Trophoblast cell (in vitro differentiated cells and primary cell): ENCODE measurements around the gene EFR3B.

ENCODE experiments used
- DNase-seq, 2 donors: peaks; one replicate each; pipeline ENCODE4 v3.0.0-alpha.2; 2016
- H2AFZ ChIP-seq: 2 replicates; pipeline ENCODE4 v1.6.1; 2013; ENCODE audit warnings: low read length, moderate library complexity, mild to moderate bottlenecking; ENCODE audit not compliant: insufficient read depth, poor library complexity
- H2AK5ac ChIP-seq: 2 replicates; pipeline ENCODE4 v1.6.1; 2013; ENCODE audit warnings: mild to moderate bottlenecking, low read length
- H2BK120ac ChIP-seq: 2 replicates; pipeline ENCODE4 v1.6.1; 2013; ENCODE audit warnings: low read length, mild to moderate bottlenecking, moderate library complexity; ENCODE audit not compliant: insufficient read depth, poor library complexity
- H2BK12ac ChIP-seq: 2 replicates; pipeline ENCODE4 v1.6.1; 2013; ENCODE audit warnings: mild to moderate bottlenecking, low read length, moderate library complexity
- H2BK5ac ChIP-seq: 2 replicates; pipeline ENCODE4 v1.6.1; 2013; ENCODE audit warnings: low read length, low read depth, moderate library complexity, mild to moderate bottlenecking; ENCODE audit not compliant: poor library complexity
- H3K14ac ChIP-seq: 2 replicates; pipeline ENCODE4 v1.6.1; 2013; ENCODE audit warnings: mild to moderate bottlenecking, low read length
- H3K18ac ChIP-seq: 2 replicates; pipeline ENCODE4 v1.6.1; 2013; ENCODE audit warnings: mild to moderate bottlenecking, low read length
- H3K23ac ChIP-seq: 2 replicates; pipeline ENCODE4 v1.6.1; 2013; ENCODE audit warnings: low read length
- H3K27ac ChIP-seq: 2 replicates; pipeline ENCODE4 v1.5.1; 2013; ENCODE audit warnings: low read depth, mild to moderate bottlenecking, inconsistent platforms, low read length, moderate library complexity
- H3K27me3 ChIP-seq: 2 replicates; pipeline ENCODE4 v1.6.1; 2013; ENCODE audit warnings: inconsistent platforms, mild to moderate bottlenecking, low read length, moderate library complexity; ENCODE audit not compliant: insufficient read depth
- H3K36me3 ChIP-seq, 2 experiments: 1 replicate in 1 of 2; 2 replicates in 1 of 2; pipeline ENCODE4 v1.6.1; 2013; ENCODE audit warnings: low read length in 2 of 2, mild to moderate bottlenecking in 2 of 2, moderate library complexity in 1 of 2; ENCODE audit not compliant: insufficient read depth in 2 of 2, control insufficient read depth in 1 of 2
- H3K4ac ChIP-seq: 2 replicates; pipeline ENCODE4 v1.6.1; 2013; ENCODE audit warnings: low read depth, mild to moderate bottlenecking, low read length, moderate library complexity
- H3K4me1 ChIP-seq, 2 experiments: 1 replicate in 1 of 2; 2 replicates in 1 of 2; pipeline ENCODE4 v1.6.1; 2013; ENCODE audit warnings: low read length in 2 of 2, mild to moderate bottlenecking in 2 of 2, moderate library complexity in 1 of 2; ENCODE audit not compliant: insufficient read depth in 2 of 2, control insufficient read depth in 1 of 2
- H3K4me2 ChIP-seq: 2 replicates; pipeline ENCODE4 v1.6.1; 2013; ENCODE audit warnings: inconsistent platforms, mild to moderate bottlenecking, low read length, moderate library complexity
- H3K4me3 ChIP-seq: 2 replicates; pipeline ENCODE4 v1.5.1; 2013; ENCODE audit warnings: mild to moderate bottlenecking, low read depth, low read length, inconsistent platforms
- H3K79me1 ChIP-seq: one replicate; pipeline ENCODE4 v1.6.1; 2013; ENCODE audit warnings: low read length
- H3K79me2 ChIP-seq: 2 replicates; pipeline ENCODE4 v1.6.1; 2013; ENCODE audit warnings: low read length, mild to moderate bottlenecking; ENCODE audit not compliant: control insufficient read depth, insufficient read depth, poor library complexity
- H3K9ac ChIP-seq: 2 replicates; pipeline ENCODE4 v1.6.1; 2013; ENCODE audit warnings: mild to moderate bottlenecking, low read length
- H3K9me3 ChIP-seq: 2 replicates; pipeline ENCODE4 v1.6.1; 2013; ENCODE audit warnings: low read depth, mild to moderate bottlenecking, control low read depth, inconsistent platforms, low read length; ENCODE audit not compliant: insufficient read depth
- H4K12ac ChIP-seq: 2 replicates; pipeline ENCODE4 v1.6.1; 2013; ENCODE audit warnings: low read depth, mild to moderate bottlenecking, low read length, moderate library complexity
- H4K8ac ChIP-seq: 2 replicates; pipeline ENCODE4 v1.6.1; 2013; ENCODE audit warnings: low read depth, mild to moderate bottlenecking, low read length, moderate library complexity
- H4K91ac ChIP-seq: one replicate; pipeline ENCODE4 v1.6.1; 2013; ENCODE audit warnings: low read depth, mild to moderate bottlenecking, low read length, moderate library complexity
- WGBS: extraction: QIAGEN DNeasy Blood & Tissue Kit; methylation state at CpG from one replicate; pipeline ENCODE4 v1.1.7; 2013; ENCODE audit warnings: missing lambda C conversion rate; ENCODE audit not compliant: insufficient read length, insufficient coverage; ENCODE audit errors: extremely low coverage; 5-methylcytosine and 5-hydroxymethylcytosine counted together

EFR3B gene

DNA sequence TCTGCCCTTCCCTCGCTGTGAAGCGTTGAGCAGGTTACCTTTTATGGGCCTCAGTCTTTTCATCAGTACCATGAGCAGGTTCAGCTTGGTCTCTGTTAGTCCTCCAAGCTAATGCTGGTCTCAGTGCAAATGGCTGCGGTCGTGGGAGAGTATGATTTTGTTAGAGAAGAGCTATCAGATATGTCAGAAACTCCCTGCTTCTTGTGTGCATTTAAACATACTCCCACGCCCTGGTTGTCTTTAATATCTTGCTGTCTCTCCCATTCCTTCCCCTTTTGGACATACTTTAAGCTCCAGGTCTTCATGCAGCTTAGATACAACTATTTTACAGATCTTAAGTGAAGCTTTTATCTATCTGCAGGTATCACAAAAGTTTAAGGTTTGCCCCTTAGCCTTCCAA is 62.9 kb downstream of the EFR3B start:
- Histone ChIP-seq H3K4me2 (no peak overlapping the region), H3K14ac (no peak overlapping the region), H2BK120ac (no peak overlapping the region), H3K79me2 (no peaks in the 10 kb centered on the region), H2BK12ac (no peak overlapping the region), H3K4me3 (no peak overlapping the region), H2AK5ac (no peak overlapping the region), H3K4me1 (no peaks in the 10 kb centered on the region), H3K4ac (no peak overlapping the region), H3K9me3 (no peaks in the 10 kb centered on the region), H2BK5ac (no peak overlapping the region), H4K8ac (no peak overlapping the region), H4K12ac (no peak overlapping the region), H3K18ac (no peak overlapping the region), H3K9ac (no peak overlapping the region), H2AFZ (no peak overlapping the region), H3K79me1 (no peaks in the 10 kb centered on the region), H3K27me3 (no peaks in the 10 kb centered on the region), H3K36me3 (no peaks in the 10 kb centered on the region), H4K91ac (no peak overlapping the region), H3K23ac (no peak overlapping the region), H3K27ac (no peak overlapping the region)
- DNase-seq: peak in 1 of 2 donors; percentile 6
- no CpG with 5 or more reads among the region's 5 CpGs for WGBS

DNA sequence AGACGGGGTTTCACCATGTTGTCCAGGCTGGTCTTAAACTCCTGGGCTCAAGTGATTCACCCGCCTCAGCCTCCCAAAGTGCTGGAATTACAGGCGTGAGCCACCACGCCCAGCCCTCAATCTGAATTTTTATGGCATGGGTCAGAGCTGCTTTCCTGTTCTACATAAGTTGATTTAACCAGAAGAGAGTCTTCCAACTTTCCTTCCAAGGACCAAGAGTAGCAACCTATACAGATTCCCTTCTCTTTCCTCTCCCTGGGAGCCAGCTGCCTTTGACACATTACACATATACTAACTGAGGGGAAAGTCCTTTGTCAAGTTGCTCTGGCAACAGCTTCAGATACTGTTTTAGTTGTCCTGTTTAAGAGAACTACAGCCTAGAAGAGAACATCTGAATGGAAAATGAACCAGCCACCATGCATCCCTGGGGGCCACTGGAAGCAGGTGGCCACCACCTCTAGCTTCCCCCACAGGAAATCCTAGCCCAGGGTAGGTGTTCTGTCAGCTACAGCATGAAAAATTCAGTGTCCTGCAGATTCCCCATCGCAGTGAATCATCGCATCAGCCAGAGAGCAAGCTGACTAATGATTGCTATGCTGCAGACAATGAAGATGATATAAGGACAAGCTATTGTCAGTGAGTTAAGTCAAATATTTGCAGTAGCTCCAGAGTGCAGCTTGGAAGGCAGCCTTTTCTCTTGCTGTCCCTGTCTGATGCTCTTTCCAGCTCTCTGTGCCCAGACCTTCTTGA is 63.6 kb downstream of the EFR3B start:
- WGBS: no CpG with 5 or more reads among the region's 6 CpGs
- Histone ChIP-seq H3K4me2 (no peak overlapping the region), H3K14ac (no peak overlapping the region), H3K4me3 (no peak overlapping the region), H4K8ac (no peak overlapping the region), H2BK120ac (no peak overlapping the region), H2AFZ (no peak overlapping the region), H3K4ac (no peak overlapping the region), H2AK5ac (no peak overlapping the region), H3K9me3 (no peaks in the 10 kb centered on the region), H3K79me2 (no peaks in the 10 kb centered on the region), H3K18ac (no peak overlapping the region), H3K79me1 (no peaks in the 10 kb centered on the region), H3K36me3 (no peaks in the 10 kb centered on the region), H4K12ac (no peak overlapping the region), H2BK12ac (no peak overlapping the region), H3K9ac (no peak overlapping the region), H2BK5ac (no peak overlapping the region), H3K27me3 (no peaks in the 10 kb centered on the region), H3K4me1 (no peaks in the 10 kb centered on the region), H3K27ac (no peak overlapping the region), H4K91ac (no peak overlapping the region), H3K23ac (no peak overlapping the region)
- peak; percentile 77 to 84 for DNase-seq

DNA sequence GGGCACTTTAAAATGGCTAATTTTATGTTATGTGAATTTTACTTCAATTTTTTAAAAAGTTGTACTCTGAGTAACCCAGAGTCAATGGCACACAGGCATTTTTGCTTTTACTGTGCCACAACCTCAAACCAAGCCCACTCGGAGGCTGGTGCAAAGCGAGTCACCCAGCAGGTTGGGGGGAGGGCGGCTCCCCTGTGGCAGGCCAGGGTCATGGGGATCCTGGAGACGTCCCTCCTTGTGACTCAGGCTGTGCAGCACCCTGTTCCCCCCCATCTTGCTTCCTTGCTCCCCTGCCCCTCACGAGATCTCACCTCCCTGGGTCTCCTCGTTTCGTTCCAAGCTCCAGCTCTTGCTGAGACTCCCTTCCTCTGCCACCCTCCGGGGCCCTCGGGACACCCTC is 67.9 kb downstream of the EFR3B start:
- Histone ChIP-seq H3K27ac (no peak overlapping the region), H2AFZ (no peak overlapping the region), H3K9ac (no peak overlapping the region), H4K91ac (no peak overlapping the region), H3K14ac (no peak overlapping the region), H2AK5ac (no peak overlapping the region), H3K4me2 (no peak overlapping the region), H3K4me1 (no peaks in the 10 kb centered on the region), H2BK5ac (no peak overlapping the region), H2BK12ac (no peak overlapping the region), H4K12ac (no peak overlapping the region), H3K18ac (no peak overlapping the region), H3K27me3 (no peaks in the 10 kb centered on the region), H3K79me1 (no peaks in the 10 kb centered on the region), H3K4me3 (no peak overlapping the region), H3K9me3 (no peaks in the 10 kb centered on the region), H2BK120ac (no peak overlapping the region), H3K23ac (no peak overlapping the region), H3K4ac (no peak overlapping the region), H3K79me2 (no peaks in the 10 kb centered on the region), H4K8ac (no peak overlapping the region), H3K36me3 (no peaks in the 10 kb centered on the region)
- no peak for DNase-seq
- no CpG with 5 or more reads among the region's 9 CpGs for WGBS

- Histone ChIP-seq H2BK12ac (no peak overlapping the region), H2BK120ac (no peak overlapping the region), H3K4ac (no peak overlapping the region), H3K36me3 (no peaks in the 10 kb centered on the region), H4K91ac (no peak overlapping the region), H2AK5ac (no peak overlapping the region), H3K4me1 (peaks cover 0 to 3% of the 10 kb centered on the region in 2 experiments), H3K27me3 (no peaks in the 10 kb centered on the region), H3K79me2 (no peaks in the 10 kb centered on the region), H3K4me2 (no peak overlapping the region), H3K18ac (no peak overlapping the region), H3K79me1 (no peaks in the 10 kb centered on the region), H4K8ac (no peak overlapping the region), H3K9me3 (no peaks in the 10 kb centered on the region), H4K12ac (no peak overlapping the region), H2BK5ac (no peak overlapping the region), H3K14ac (no peak overlapping the region), H3K27ac (no peak overlapping the region), H3K23ac (no peak overlapping the region), H2AFZ (no peak overlapping the region), H3K9ac (no peak overlapping the region), H3K4me3 (no peak overlapping the region)
- WGBS: no CpG with 5 or more reads among the region's 3 CpGs
- no peak for DNase-seq
These were observed 70.2 kb downstream of the EFR3B start for GRCh38 chr2:25112113-25112512.
